GM19455 (cell line): ENCODE measurements around the gene CAPZA1.
A peak's percentile ranks its signal among the peaks of the same experiment; 100 is the strongest.
"Not testable (repeated sequence)": the region's sequence is repeated elsewhere in the genome, so short reads cannot be mapped to it uniquely, and the experiment has no call there.

Experiments used
- ATAC-seq: cut with Tn5 transposase; IDR thresholded peaks from one replicate; pipeline ENCODE4 v1.9.1; 2021; ENCODE audit not compliant: unreplicated experiment

CAPZA1 gene

GRCh38 chr1:112619518-112620376, at the start of gene CAPZA1:
Gene CAPZA1 (plus strand): TSS chr1:112619832. CDS start chr1:112619845, 13 bp downstream.
- peak; percentile 74 for ATAC-seq

- no peak for ATAC-seq
Measured at GRCh38 chr1:112575154-112575804, 44.4 kb upstream of the CAPZA1 start.

DNA sequence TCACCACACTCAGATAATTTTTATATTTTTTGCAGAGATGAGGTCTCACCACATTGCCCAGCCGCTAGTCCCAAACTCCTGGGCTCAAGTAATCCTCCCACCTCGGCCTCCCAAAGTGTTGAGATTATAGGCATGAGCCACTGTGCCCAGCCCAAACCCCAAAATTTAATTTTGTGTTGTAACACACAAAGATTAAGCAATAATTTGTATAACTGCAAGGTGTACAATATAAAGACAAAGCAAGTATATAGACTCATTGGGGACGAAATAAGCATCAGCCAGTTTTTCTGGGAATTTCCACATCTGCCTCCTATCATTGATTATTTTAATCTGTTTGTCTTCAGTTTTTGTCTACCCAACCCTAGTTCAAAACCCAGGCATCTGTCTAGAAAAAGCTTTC, 43.4 kb upstream of the CAPZA1 start:
- ATAC-seq, result no peak

DNA sequence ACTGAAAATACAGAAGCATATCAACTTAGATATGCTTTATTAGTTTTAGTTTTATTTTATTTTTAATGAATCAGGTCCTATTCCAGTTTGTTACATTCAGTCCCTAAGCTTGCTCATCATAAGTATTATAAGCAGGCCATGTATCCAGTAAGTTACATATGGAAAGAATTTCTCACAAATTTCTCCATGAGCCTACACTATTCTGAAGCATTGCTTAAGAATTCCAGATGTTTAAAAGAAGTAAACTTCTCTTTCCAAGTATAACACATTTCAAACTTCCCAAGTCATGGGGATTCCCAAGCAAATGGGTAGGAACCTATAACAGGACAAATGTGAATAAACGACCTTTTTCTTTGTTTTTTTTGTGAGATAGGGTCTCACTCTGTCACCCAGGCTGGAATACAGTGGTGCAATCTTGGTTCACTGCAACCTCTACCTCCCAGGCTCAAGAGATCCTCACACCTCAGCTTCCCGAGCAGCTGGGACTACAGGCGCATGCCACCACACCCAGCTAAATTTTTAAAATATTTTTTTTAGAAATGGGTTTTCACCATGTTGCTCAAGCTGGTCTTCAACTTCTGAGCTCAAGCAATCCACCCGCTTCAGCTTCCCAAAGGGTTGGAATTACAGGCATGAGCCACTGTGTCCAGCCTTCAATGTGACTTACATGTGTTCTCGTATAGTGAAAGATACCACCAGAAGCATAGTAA, 39.7 kb upstream of the CAPZA1 start:
- ATAC-seq, result no peak

- no peak for ATAC-seq
Measured at GRCh38 chr1:112581586-112582192, 37.9 kb upstream of the CAPZA1 start.

GRCh38 chr1:112583366-112583765, 36.3 kb upstream of the CAPZA1 start:
- ATAC-seq, result no peak

- ATAC-seq, result no peak
Measured at GRCh38 chr1:112589766-112590165, 29.9 kb upstream of the CAPZA1 start.

DNA sequence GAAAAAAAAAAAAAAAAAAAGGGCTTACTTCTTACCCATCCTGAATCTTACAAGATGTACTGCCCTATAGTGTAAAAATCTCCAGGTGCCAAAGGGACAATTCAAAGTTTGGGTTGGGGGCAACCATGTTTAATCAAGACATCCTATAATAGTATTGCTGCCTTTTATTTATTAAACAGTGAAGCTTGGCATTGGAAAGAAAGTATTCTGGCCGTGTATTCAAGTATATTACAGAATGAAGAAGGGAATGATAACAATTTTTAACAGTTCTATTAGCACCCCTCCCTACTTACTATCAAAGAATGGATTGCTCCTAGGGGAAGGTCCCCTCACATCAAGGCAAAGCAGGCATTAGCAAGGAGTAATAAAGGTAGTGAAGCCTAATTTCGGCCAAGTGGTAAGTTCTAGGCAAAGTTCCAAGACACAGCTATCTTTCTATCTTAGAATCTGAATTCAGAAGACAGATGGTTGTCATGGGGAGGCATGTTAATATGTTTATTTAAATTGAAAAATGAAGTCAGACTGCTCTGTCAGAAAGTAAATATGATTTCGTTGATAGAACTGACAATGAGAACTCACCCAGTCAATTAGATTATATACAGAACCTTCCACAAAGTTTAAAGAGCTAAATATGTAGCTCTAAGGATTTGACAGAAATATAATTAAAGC, 25.3 kb upstream of the CAPZA1 start:
- no peak for ATAC-seq

- no peak for ATAC-seq
Measured at GRCh38 chr1:112599477-112599876, 20.2 kb upstream of the CAPZA1 start.

GRCh38 chr1:112603012-112603411, 16.6 kb upstream of the CAPZA1 start:
- no peak for ATAC-seq

DNA sequence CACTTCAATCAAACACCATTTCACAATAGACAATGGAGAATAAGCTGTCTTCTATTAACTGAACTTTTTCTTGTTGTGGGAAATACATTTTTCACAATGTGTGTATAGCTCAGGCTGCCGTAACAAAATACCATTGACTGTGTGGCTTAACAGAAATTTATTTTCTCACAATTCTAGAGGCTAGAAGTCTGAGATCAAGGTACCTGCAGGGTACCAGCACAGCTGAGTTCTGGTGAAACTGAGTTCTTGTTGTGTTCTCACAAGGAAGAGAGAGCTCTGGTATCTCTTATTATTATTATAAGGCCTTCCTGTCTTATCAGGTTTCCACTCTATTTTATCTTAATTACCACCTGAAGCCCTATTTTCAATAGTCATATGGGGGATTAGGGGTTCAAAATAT, 16.1 kb upstream of the CAPZA1 start:
- ATAC-seq, result no peak

DNA sequence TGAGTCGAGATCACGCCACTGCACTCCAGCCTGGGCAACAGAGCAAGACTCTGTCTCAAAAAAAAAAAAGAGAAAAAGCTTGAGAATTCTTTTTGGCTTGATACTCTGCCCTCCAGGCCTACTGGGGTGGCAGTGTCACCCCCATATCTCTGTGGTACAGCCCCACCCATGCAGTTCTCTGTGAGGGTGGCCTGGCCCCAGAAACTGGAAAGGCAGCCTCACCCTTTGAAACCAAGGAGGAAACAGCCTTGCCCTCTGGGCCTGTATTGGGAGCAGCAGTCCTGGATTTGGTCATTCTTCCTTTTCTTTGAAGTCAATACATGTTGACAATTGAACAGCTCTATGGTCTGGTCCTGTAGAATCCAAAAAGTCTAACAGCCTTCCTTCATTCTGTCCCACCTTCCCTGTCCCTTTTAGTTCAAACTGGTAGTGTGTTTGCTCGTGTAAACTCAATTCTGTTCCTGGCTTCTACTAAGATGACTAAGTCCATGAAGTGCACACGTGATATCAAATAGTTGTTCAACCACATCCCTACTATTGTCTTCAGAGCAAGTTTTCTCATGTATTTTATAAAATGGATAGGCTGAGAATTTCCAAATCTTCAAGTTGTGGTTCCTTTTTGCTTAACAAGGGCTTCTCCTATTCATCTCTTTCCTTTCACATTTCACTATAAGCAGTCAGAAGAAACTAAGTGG, 13.9 kb upstream of the CAPZA1 start:
- ATAC-seq, result no peak

GRCh38 chr1:112614460-112615065, 5.1 kb upstream of the CAPZA1 start:
- ATAC-seq, result no peak

GRCh38 chr1:112618114-112618720, 1.4 kb upstream of the CAPZA1 start:
- no peak for ATAC-seq

- ATAC-seq, result no peak
Measured at GRCh38 chr1:112618721-112619517, 713 bp upstream of the CAPZA1 start, which contains the start of gene ST7L. Gene ST7L (minus strand): TSS chr1:112619141. CDS start chr1:112619113, 28 bp downstream.

GRCh38 chr1:112620377-112620695, 704 bp downstream of the CAPZA1 start:
- ATAC-seq, result no peak

DNA sequence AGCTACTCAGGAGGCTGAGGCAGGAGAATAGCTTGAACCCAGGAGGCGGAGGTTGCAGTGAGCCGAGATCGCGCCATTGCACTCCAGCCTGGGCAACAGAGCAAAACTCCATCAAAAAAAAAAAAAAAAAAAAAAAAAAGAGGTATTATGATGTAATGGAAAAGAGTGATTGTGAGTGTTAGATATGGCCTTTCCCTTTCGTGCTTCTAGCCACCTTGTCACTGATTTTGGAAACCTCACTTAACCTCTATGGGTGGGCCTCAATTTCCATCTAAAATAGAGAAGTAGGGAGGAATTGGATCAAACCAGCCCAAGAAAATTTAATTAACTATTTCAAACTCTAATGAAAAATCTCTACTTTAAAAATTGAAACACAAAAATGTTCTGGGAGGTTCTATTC, 4.9 kb downstream of the CAPZA1 start:
- not testable (repeated sequence) for ATAC-seq

DNA sequence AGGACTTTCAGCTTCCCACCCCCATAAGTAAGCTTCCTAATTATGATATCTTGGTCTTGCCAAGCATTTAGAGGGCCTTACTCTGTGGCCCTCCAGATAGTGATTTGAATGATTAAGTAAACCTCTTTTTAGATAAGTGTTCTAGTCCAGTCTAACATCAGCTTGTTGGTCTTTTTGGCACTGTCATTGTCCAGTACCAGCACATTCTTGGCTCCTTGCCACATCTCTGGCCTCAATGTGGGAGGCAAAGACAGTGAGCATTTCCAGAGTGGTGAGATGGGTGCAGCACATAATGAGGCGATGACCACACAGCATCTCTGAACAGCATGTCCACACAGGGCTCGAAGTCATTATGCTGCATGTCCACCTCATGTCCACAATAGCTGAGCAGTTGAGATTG, 6.1 kb downstream of the CAPZA1 start:
- no peak for ATAC-seq

DNA sequence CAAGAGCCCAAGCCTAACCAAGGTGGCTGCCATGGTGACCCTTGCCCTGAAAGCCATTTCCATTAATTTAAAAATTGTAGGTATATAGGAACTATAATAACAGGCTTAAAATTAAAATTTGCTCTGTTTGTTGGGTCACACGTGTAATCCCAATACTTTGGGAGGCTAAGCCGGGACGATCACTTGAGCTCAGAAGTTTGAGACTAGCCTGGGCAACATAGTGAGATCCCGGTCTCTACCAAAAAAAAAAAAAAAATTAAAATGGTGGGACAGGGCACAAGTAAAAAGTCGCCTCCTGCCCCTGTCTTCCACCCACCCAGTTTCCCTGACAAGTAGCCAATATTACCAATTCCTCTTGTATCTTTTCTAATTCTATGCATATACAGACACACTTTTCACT, 6.6 kb downstream of the CAPZA1 start:
- ATAC-seq, result no peak
